Measurements from ENCODE around the gene ICAM3. TPM values are rescaled to one million over a fixed set of nuclear protein-coding genes. Genes with fewer than 3 reads are reported as not detected.

ICAM3 gene
- total RNA-seq, 4 donors from 2014 or later = 5.5 to 20.6 (median 10.8) TPM

- no peak for DNase-seq
- H3K9me3 ChIP-seq = no peaks in the 10 kb centered on the region
- H3K36me3 ChIP-seq = peaks cover 0 to 4% (median 0%) of the 10 kb centered on the region in 3 donors
- H3K27ac ChIP-seq = peak within 1 kb of the TSS in 1 of 4 donors; percentile 25
- TF ChIP-seq, protein P1, sequence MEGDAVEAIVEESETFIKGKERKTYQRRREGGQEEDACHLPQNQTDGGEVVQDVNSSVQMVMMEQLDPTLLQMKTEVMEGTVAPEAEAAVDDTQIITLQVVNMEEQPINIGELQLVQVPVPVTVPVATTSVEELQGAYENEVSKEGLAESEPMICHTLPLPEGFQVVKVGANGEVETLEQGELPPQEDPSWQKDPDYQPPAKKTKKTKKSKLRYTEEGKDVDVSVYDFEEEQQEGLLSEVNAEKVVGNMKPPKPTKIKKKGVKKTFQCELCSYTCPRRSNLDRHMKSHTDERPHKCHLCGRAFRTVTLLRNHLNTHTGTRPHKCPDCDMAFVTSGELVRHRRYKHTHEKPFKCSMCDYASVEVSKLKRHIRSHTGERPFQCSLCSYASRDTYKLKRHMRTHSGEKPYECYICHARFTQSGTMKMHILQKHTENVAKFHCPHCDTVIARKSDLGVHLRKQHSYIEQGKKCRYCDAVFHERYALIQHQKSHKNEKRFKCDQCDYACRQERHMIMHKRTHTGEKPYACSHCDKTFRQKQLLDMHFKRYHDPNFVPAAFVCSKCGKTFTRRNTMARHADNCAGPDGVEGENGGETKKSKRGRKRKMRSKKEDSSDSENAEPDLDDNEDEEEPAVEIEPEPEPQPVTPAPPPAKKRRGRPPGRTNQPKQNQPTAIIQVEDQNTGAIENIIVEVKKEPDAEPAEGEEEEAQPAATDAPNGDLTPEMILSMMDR (IDR thresholded peaks at IDR 0.05) = no peak
- TF ChIP-seq POLR2A (IDR thresholded peaks at IDR 0.05) = no peak
- peaks cover 0 to 56% of the 10 kb centered on the region in 2 donors for H3K27me3 ChIP-seq
- peak within 1 kb of the TSS; percentile 29 to 49 (median 36) for H3K4me3 ChIP-seq
- H3K4me1 ChIP-seq = peaks cover 0 to 82% (median 62%) of the 10 kb centered on the region in 4 donors
These were observed 49.5 kb downstream of the ICAM3 start, which contains the start of gene ICAM5 for GRCh38 chr19:10289836-10290356. ICAM5 (plus strand) TSS chr19:10289952; CDS start chr19:10290044, 92 bp downstream.

DNA sequence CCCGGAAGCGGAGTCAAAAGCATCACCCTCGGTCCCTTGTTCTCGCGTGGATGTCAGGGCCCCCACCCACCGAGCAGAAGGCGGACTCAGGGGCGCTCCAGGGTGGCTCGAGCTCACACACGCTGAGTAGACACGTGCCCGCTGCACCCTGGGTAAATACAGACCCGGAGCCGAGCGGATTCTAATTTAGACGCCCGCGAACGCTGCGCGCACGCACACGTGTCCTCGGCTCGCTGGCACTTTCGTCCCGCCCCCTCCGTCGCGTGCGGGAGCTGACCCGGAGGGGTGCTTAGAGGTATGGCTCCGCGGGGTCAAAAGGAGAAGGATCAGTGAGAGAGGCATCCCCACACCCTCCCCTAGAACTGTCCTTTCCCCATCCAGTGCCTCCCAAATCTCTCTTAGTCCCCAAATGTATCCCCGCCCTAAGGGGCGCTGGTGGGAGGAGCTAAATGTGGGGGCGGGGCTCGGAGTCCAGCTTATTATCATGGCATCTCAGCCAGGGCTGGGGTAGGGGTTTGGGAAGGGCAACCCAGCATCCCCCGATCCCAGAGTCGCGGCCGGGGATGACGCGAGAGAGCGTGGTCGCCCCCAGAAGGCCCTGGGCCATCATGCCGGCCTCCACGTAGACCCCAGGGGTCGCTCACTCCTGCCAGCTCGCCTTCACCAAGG lies 50.1 kb downstream of the ICAM3 start:
- peak in 2 of 3 donors; percentile 48 to 68 for DNase-seq
- Histone ChIP-seq H3K4me1 (peaks cover 0 to 76% (median 61%) of the 10 kb centered on the region in 4 donors), H3K4me3 (peak overlapping the region; percentile 18 to 49 (median 36)), H3K27ac (no peak overlapping the region), H3K36me3 (peaks cover 0 to 10% (median 0%) of the 10 kb centered on the region in 3 donors), H3K27me3 (peaks cover 0 to 51% of the 10 kb centered on the region in 2 donors), H3K9me3 (no peaks in the 10 kb centered on the region)
- TF ChIP-seq, protein P1 (IDR thresholded peaks at IDR 0.05) = no peak
- TF ChIP-seq POLR2A (IDR thresholded peaks at IDR 0.05) = no peak

GRCh38 chr19:10288662-10289166 lies 50.7 kb downstream of the ICAM3 start:
- TF ChIP-seq, protein P1 (IDR thresholded peaks at IDR 0.05) = no peak
- no peak for TF ChIP-seq POLR2A (IDR thresholded peaks at IDR 0.05)

DNA sequence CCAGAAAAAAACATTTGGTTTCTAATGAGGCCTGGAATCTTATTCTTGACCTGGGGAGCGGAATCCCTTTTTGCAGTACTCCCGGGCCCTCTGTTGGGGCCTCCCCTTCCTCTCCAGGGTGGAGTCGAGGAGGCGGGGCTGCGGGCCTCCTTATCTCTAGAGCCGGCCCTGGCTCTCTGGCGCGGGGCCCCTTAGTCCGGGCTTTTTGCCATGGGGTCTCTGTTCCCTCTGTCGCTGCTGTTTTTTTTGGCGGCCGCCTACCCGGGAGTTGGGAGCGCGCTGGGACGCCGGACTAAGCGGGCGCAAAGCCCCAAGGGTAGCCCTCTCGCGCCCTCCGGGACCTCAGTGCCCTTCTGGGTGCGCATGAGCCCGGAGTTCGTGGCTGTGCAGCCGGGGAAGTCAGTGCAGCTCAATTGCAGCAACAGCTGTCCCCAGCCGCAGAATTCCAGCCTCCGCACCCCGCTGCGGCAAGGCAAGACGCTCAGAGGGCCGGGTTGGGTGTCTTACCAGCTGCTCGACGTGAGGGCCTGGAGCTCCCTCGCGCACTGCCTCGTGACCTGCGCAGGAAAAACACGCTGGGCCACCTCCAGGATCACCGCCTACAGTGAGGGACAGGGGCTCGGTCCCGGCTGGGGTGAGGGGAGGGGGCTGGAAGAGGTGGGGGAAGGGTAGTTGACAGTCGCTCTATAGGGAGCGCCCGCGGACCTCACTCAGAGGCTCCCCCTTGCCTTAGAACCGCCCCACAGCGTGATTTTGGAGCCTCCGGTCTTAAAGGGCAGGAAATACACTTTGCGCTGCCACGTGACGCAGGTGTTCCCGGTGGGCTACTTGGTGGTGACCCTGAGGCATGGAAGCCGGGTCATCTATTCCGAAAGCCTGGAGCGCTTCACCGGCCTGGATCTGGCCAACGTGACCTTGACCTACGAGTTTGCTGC lies 52.4 kb downstream of the ICAM3 start, which contains the start of gene ICAM4:
Gene ICAM4, plus strand, starts transcription at position 153 of the 935 bp plus-strand sequence. Its CDS starts 58 bp downstream, at position 211.
- DNase-seq = peak in 2 of 3 donors; percentile 49 to 66
- Histone ChIP-seq H3K9me3 (no peaks in the 10 kb centered on the region), H3K4me1 (peaks cover 0 to 58% (median 53%) of the 10 kb centered on the region in 4 donors), H3K36me3 (peaks cover 0 to 17% (median 0%) of the 10 kb centered on the region in 3 donors), H3K27ac (peak within 1 kb of the TSS in 2 of 4 donors; percentile 32 to 43), H3K27me3 (peaks cover 0 to 34% of the 10 kb centered on the region in 2 donors), H3K4me3 (peak within 1 kb of the TSS in 3 of 4 donors; percentile 17 to 27 (median 26))
- TF ChIP-seq, protein P1 (IDR thresholded peaks at IDR 0.05) = no peak
- TF ChIP-seq POLR2A (IDR thresholded peaks at IDR 0.05) = no peak

More at GRCh38 chr19:10288662-10289166, 50.7 kb downstream of the ICAM3 start:
- Histone ChIP-seq H3K27me3 (peaks cover 0 to 45% of the 10 kb centered on the region in 2 donors), H3K4me3 (peak overlapping the region in 3 of 4 donors; percentile 36 to 49 (median 37)), H3K36me3 (peaks cover 0 to 16% (median 0%) of the 10 kb centered on the region in 3 donors), H3K27ac (no peak overlapping the region), H3K9me3 (no peaks in the 10 kb centered on the region), H3K4me1 (peaks cover 0 to 72% (median 61%) of the 10 kb centered on the region in 4 donors)
- DNase-seq = peak in 1 of 3 donors; percentile 69

GRCh38 chr19:10285393-10285792 lies 54.0 kb downstream of the ICAM3 start:
- Histone ChIP-seq H3K27me3 (peaks cover 0 to 20% of the 10 kb centered on the region in 2 donors), H3K4me3 (no peak overlapping the region), H3K36me3 (peaks cover 0 to 17% (median 0%) of the 10 kb centered on the region in 3 donors), H3K4me1 (peaks cover 0 to 41% (median 37%) of the 10 kb centered on the region in 4 donors), H3K27ac (no peak overlapping the region), H3K9me3 (no peaks in the 10 kb centered on the region)
- DNase-seq = no peak
- no peak for TF ChIP-seq POLR2A (IDR thresholded peaks at IDR 0.05)
- TF ChIP-seq, protein P1 (IDR thresholded peaks at IDR 0.05) = no peak

Data from Peyer's patch (tissue), 4 donors.